ENCODE results near the gene CTRL. TPM values are rescaled to one million over a fixed set of nuclear protein-coding genes. Genes with fewer than 3 reads are reported as not detected.
"Not testable (repeated sequence)": the region's sequence is repeated elsewhere in the genome, so short reads cannot be mapped to it uniquely, and the experiment has no call there.

The CTRL gene
- total and polyA plus RNA-seq, 8 donors = 0.50 to 7.1 (median 5.3) TPM; not detected in 1

- peaks cover 7 to 10% of the 10 kb centered on the region in 2 donors for H3K4me1 ChIP-seq
- peaks cover 0 to 61% of the 10 kb centered on the region in 2 donors for H3K36me3 ChIP-seq
- TF ChIP-seq CTCF (IDR thresholded peaks at IDR 0.05) = no peak
- no peaks in the 10 kb centered on the region for H3K9me3 ChIP-seq
- DNase-seq (no peak), ATAC-seq (no peak)
- intact Hi-C loops (cut with DNase I) = no loop called here
- no peak overlapping the region for H3K27ac ChIP-seq
- H3K27me3 ChIP-seq = no peaks in the 10 kb centered on the region
- no peak overlapping the region for H3K4me3 ChIP-seq
Observed at GRCh38 chr16:67941469-67942199, 10.0 kb upstream of the CTRL start.

- DNase-seq (no peak), ATAC-seq (no peak)
- no peak for TF ChIP-seq CTCF (IDR thresholded peaks at IDR 0.05)
- no peak overlapping the region for H3K4me3 ChIP-seq
- no peak overlapping the region for H3K27ac ChIP-seq
- peaks cover 7 to 10% of the 10 kb centered on the region in 2 donors for H3K4me1 ChIP-seq
- peaks cover 0 to 51% of the 10 kb centered on the region in 2 donors for H3K36me3 ChIP-seq
- no peaks in the 10 kb centered on the region for H3K27me3 ChIP-seq
- H3K9me3 ChIP-seq = no peaks in the 10 kb centered on the region
- intact Hi-C loops (cut with DNase I) = no loop called here
Observed at GRCh38 chr16:67940446-67941089, 8.9 kb upstream of the CTRL start.

- H3K4me3 ChIP-seq = no peak overlapping the region
- ATAC-seq (no peak), DNase-seq (no peak)
- no peak for TF ChIP-seq CTCF (IDR thresholded peaks at IDR 0.05)
- H3K9me3 ChIP-seq = no peaks in the 10 kb centered on the region
- intact Hi-C loops (cut with DNase I) = no loop called here
- peaks cover 0 to 49% of the 10 kb centered on the region in 2 donors for H3K36me3 ChIP-seq
- no peaks in the 10 kb centered on the region for H3K27me3 ChIP-seq
- peaks cover 7 to 18% of the 10 kb centered on the region in 2 donors for H3K4me1 ChIP-seq
- no peak overlapping the region for H3K27ac ChIP-seq
Observed at GRCh38 chr16:67939507-67940445, 8.1 kb upstream of the CTRL start.

GRCh38 chr16:67937713-67938112 is 6.1 kb upstream of the CTRL start:
- DNase-seq; H3K4me3 ChIP-seq; H3K9me3 ChIP-seq; ATAC-seq; intact Hi-C loops (cut with DNase I); H3K27me3 ChIP-seq: not testable (repeated sequence)
- peaks cover 0 to 50% of the 10 kb centered on the region in 2 donors for H3K36me3 ChIP-seq
- H3K4me1 ChIP-seq = peaks cover 7 to 25% of the 10 kb centered on the region in 2 donors
- H3K27ac ChIP-seq = peak overlapping the region in 1 of 2 donors; percentile 97

- peak in 1 of 4 donors; percentile 82 for DNase-seq
- Histone ChIP-seq H3K27me3 (no peaks in the 10 kb centered on the region), H3K4me3 (peak overlapping the region; percentile 70 to 97), H3K36me3 (peaks cover 0 to 50% of the 10 kb centered on the region in 2 donors), H3K9me3 (no peaks in the 10 kb centered on the region), H3K4me1 (peaks cover 7 to 25% of the 10 kb centered on the region in 2 donors), H3K27ac (peak overlapping the region; percentile 91 to 97)
- no peak for TF ChIP-seq CTCF (IDR thresholded peaks at IDR 0.05)
- no peak for ATAC-seq
- intact Hi-C loops (cut with DNase I) = no loop called here
Observed at GRCh38 chr16:67936880-67937605, 5.4 kb upstream of the CTRL start.
